Raji (cell line): ENCODE data around the gene MPDZ.

Experiments
- POLR2A ChIP-seq: IDR thresholded peaks from 2 replicates; pipeline ENCODE4 v1.6.1; 2011; ENCODE audit warnings: low read depth, low read length, control low read depth; ENCODE audit not compliant: insufficient read depth

The MPDZ gene

DNA sequence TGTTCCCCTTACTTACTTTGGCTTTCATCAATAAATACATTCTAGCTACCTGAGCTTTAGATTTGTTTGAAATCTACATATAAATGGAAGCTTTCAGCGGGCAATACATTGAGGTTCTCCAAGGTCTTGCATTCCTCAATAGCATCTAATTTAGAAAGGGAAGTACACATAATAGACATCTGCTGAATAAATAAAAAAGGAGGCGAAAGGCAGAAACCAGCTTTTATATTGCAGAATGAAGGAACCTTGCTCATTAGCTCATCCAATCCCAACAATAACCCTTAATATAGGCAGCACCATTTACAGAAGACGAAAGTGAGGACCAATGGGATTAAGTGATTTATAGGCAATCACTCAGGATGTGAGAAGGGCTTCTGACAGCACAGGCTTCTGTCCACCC lies 147.5 kb downstream of the MPDZ start:
- TF ChIP-seq POLR2A = no peak

DNA sequence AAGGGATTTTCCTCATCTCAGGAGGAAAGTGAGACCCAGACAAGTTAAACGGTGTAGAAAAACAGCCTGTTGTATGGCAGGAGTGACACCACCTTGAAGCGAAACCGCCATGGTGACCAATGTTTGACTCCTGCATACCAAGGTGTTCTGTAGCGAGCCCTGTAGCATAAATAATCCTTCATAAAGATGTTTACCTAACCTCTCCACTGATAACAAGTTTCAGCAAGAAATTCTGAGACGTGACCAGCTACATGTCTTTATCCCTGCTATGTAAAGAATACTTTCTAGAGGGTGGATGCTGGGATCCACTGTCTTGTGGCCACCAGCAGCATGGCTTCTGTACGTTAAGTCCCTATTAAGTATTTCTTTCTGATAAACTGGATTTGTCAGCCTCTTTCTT lies 148.1 kb downstream of the MPDZ start:
- TF ChIP-seq POLR2A = no peak

DNA sequence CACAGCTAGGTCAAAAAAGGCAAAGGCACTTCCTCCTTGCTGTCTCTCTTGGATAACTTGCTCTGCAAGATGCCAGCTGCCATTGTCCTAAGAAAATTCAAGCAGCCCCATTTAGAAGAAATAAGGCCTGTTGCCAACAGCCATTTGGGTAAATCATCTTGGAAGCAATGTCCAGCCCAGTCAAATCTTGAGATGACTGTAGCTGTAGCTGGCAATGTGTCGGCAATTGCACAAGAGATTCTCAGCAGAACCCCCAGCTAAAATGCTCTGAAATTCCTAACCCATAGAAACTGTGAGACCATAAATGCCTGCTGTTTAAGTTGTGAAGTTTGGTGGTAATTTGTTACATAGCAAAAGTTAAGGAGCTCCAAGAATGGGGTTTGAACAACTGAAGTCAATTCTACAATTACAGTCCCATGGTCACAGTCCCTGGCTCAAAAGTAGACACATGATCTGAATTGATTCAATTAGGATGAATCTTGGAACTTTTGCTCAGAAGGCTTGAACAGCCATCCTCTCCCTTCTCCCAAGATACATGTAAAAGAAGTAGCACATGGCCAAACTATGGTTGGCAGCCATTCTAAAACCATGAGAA lies 151.1 kb downstream of the MPDZ start:
- no peak for TF ChIP-seq POLR2A

DNA sequence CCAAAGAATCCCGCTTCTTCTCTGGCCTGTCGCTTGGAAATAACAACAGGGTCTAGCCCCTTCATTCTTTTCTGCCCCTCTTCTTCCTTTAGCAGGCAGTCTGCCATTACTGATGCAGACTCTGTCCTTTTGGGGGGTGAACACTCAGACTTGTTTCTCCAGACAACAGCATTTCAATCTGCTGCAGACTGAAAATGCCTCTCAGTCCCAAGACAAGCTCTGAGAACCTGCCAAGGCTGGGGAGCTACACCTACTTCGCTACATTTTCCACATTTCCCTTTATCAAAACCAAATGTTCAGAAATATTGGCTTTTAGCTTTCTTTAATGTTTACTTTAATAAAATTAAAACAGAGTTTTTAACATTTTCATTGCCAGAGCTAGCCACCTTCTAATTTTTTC lies 152.4 kb downstream of the MPDZ start:
- no peak for TF ChIP-seq POLR2A

DNA sequence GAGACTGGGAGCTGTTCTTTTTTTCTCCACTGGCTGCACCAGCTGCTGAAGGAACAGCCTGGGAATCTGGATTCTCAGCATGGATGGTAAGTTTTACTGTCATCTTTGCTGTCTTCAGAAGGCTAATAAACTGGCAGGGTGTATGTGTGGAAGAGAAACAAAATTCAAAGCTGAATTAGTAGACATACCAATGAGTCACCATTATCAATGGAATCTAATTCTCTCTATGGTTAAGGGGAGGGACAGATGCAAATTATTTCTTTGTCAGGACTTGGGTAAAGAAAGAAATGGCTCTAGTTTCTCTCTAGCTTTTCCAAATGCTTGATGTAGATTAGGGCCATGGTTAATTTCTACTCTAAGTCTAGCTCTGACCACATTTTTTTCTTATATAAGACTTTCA lies 154.2 kb downstream of the MPDZ start:
- no peak for TF ChIP-seq POLR2A

DNA sequence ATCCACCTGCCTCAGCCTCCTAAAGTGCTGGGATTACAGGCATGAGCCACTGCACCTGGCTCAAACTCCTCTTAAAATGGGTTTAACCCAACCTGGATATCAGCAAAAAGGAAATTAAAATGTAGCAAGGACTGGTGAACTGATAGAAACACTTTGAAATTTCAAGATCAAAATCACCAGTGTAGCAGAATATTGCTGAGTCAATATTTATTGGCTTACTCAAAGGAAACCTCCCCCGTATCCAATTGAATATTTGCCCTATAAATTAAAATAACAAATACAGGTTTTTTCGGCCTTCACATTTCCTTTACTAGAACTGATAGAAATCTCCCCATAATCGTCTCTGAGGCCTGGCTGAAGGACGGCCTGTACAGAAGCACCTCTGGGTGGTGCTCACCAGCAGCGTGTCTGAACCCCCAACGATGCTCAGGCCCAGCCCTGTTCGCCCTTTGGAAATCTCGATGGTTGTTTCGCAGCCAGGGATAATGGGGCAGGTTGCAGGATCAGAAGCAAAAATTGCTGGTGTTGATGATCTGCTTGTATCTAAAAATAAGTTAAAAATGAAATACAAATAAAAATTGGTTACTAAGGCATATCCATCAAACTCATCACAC lies 156.6 kb downstream of the MPDZ start:
- TF ChIP-seq POLR2A = no peak

DNA sequence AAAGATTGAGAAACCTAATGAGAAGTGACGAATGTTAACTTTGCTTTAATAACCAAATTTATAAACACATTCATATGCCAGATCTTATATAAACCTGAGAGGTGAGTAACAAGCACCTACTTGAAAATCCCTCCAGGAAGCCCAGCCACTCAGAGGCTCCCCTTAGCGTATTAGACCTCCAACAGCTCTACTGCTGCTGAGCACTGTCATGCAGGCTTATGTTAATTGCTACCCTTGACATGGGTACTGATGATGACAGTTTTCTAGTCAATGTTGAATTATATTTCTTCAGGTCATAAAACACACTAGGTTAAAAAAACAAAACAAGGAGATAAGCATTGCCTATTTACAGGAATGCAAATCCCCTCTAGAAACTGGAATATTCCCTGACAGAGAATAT lies 161.2 kb downstream of the MPDZ start:
- TF ChIP-seq POLR2A = no peak

DNA sequence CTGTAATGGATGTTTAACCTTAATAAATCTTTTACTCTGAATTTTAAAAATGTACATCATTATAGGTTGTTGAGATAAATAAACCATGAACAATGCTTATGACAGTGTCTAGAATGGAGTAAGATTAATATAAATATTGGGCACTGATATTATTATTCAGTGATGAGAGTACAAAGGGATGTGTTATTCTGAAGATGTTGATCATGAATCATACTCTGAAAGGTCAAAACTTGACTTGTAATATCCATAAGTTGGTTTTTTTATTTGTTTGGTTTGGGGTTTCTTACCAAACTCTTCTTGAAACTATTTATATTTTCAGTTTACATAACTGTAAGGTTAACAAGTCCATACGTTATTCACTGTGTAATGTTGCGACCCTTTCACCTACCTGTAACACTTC lies 163.2 kb downstream of the MPDZ start:
- TF ChIP-seq POLR2A = no peak

DNA sequence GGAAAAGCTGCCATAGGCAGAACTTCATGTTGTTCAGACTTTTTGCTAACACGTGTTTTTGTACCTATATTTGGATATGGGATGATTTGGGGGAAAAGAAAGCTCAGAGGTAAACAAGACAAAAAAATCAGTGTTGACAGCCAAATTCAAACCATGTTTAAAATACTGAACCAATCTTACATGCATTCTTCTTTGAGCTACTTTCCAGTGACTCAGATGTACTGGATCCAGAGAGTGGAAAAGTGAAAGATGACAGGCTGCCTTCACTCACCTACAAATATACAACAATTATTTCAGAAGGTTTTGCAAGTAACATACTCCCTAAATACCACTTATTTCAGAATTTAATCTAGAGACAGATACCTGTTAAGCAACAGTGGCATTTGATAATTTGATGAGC lies 165.7 kb downstream of the MPDZ start:
- TF ChIP-seq POLR2A = no peak

DNA sequence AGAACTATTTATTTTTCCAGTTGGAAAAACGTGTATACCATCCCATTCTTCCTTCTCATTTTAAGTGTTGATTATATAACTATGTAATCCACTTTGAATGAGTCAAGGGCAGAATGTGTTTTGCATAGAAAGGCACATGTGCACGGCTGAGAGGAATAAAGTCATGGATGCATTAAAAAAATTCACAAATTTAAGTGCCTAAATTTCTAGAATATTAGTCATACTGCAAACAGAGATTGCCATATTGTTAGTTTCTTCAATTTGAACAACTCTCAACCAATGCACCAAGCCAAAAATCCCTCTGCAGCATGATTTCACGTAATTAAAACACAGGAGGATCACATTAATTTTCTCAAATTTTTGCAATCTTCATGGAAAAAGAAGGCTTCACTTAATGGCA lies 166.3 kb downstream of the MPDZ start:
- no peak for TF ChIP-seq POLR2A

DNA sequence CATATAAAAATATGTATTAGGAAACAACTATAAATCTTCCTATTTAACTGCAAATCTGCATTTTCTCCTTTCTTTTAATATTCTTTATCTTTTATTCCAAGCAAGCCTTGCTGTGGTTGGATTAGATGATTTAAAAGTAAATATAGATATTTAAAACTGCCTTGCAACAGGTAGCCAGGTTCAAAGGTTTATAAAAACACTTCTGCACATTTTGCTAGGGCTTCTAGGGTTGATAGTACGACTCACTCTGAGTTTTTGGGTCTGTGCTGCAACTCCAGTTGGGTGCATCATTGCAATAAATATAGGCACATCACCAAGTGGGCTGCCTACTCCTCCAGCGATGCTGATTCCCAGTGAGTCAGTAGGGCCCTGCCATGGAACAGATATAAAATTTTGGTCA lies 167.7 kb downstream of the MPDZ start:
- TF ChIP-seq POLR2A = no peak

DNA sequence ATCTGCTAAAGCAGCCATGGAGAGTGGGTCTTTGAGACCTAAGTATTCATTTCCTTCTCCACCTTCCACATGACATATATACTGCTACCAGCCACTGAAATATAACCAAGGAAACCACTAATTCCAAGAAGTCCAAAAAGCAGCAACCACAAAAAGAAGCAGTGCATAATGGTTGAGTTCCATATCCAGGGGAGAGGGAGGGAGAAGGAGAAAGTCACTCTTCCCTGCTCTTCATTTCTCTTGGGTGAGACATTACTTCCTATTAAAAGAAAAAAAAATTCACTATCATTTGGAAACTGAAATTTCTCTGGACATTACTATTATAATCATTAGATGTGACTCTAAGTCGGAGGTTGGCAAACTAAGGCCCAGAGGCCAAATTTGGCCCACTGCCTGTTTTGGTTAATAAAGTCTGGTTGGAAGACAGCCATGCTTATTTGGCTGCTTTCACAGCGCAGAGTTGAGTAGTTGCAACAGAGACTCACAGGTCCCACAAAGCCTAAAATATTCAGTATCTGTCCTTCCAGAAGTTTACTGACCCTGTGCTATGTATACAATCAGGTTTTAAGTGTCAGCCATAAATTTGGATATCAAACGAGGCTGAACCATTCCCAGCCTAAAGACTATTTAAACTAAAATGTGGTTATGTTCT lies 168.6 kb downstream of the MPDZ start:
- no peak for TF ChIP-seq POLR2A

DNA sequence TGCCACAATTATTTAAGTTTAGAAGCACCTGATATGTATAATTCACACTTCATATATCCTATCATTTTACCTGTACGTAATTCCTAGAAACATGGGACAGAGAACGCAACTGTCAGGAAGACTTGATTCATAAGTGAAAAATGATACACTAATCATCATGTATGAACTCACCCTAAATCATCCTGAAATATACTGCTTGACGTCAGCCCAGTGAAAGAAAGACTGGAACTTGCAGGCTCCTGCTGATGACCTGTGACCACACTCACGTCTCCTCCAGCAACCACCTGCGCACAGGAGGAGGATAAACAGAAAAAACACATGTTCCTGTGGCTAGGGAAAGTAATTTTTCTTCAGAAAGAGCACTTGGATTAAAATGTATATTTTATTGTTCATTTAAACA lies 169.7 kb downstream of the MPDZ start:
- no peak for TF ChIP-seq POLR2A

DNA sequence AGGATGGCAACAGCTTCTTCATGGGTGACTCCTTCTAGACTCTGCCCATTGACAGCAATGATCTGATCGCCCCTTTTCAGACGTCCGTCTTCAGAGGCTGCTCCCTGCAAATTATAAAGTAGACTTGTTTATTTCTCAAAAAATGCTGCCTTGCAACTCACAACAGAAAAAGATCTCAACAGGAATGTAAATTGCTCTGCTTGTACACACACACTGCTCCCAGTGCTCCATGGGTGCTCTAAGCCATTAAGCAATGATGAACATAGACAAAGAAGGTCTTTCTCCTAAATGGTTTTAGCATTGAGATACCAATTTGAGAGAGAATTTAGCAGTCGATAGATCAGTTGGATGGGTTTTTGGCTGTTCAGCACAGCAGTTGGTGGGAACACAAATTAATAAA lies 172.5 kb downstream of the MPDZ start:
- no peak for TF ChIP-seq POLR2A

DNA sequence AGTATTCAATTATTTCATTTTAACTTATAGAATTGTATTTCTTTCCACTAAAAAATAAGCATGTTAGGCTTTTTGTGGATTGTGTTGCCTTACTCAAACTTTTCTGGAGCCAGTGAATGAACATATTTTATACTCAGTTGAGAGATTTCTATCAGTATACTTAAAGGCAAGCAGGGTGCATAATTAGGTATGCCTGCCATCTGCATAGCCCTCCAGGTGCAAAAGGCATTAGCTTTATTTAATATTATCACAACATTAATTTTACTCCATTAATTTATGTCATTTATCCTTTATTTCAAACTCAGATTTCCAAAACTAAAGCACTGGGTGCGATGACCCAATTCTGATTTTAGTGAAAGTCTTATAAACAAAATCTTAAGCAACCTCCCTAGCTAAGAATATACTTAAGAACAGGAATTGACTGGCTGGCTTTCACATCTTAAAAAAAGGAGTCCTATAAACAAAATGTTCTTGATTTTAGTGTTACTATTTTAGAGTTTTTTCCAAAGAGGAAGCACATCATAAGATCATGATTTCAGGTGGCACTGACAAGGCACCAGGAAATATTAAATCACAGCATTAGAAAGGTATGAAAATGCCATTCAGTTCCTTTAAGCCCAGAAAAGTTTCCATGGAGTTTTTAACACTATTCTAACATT lies 178.4 kb downstream of the MPDZ start:
- TF ChIP-seq POLR2A = no peak

DNA sequence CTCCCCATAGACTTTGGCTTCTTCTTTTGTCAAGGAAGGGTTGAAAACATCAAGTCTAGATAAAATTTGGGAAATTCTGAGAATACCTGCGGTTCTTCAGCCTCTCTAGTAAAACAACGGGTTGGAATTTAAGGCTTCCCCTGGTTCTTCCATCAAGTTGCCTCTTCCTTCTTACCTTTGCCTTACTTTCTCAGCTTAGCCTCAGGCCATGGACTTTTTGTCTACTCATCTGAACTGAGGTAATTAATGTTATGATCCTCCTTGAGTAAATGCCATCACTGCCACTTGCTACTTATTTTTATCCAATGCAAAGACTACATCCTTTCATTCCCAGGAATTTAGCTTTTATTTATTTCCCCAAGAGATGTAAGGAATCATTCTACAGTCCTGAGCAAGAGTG lies 184.4 kb downstream of the MPDZ start:
- TF ChIP-seq POLR2A = no peak

DNA sequence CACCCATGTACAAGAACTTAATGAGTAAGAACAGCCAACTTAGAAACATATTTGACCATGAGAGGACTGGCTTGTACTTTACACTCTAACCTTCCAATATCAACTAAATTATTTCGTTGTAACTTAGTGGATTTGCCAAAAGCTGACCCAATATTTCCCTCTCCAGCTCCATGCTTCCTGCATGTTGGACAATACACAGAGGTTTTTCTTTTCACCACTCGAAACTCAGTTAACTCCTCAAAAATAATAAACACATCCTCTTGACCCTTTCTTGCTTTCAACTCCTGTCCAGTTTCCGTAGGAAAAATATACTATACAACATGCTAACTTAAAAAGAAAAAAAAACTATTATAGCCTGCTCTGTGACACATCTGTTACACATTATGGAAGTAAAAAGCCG lies 188.9 kb downstream of the MPDZ start:
- no peak for TF ChIP-seq POLR2A

DNA sequence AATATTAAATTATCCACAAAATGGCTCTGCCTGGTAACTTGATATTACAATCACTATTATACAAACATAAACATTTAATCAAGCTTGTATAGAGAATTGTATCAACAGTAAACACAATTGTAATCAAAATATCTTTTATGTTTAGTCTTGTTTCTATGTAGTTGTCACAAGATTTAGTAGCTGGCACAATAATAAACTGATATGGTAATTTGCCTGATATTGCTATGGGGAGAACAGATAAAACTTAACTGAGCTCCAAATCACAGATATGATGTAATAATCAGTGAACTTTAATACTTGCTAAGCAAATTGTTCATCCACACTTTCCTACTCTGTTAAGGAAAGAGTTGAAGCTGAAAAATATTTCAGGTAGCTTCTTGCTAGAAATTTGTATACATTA lies 189.8 kb downstream of the MPDZ start:
- TF ChIP-seq POLR2A = no peak
